KMS-11 (cell line): ENCODE results near the gene OR2T4.
A peak's percentile ranks its signal among the peaks of the same experiment; 100 is the strongest.

ENCODE experiments used
- H2AFZ ChIP-seq: fragments of 200-600 bp; sonication (generic); 2 replicates; pipeline ENCODE4 v1.6.1; 2016; ENCODE audit warnings: antibody characterized with exemption, mixed run types, low read depth
- H3K27ac ChIP-seq: fragments of 200-600 bp; sonication (generic); 2 replicates; pipeline ENCODE4 v1.6.1; 2016; ENCODE audit warnings: mild to moderate bottlenecking, mixed run types
- H3K27me3 ChIP-seq: fragments of 200-600 bp; sonication (generic); 2 replicates; pipeline ENCODE4 v1.6.1; 2017; ENCODE audit warnings: mild to moderate bottlenecking, low read depth, mixed run types, moderate library complexity; ENCODE audit not compliant: insufficient read depth
- H3K36me3 ChIP-seq: fragments of 200-600 bp; sonication (generic); 2 replicates; pipeline ENCODE4 v1.6.1; 2017; ENCODE audit warnings: mild to moderate bottlenecking, mixed run types; ENCODE audit not compliant: insufficient read depth
- H3K4me1 ChIP-seq: fragments of 200-600 bp; sonication (generic); 2 replicates; pipeline ENCODE4 v1.6.1; 2016; ENCODE audit warnings: mild to moderate bottlenecking, low read depth, mixed run types; ENCODE audit not compliant: poor library complexity, severe bottlenecking
- H3K4me2 ChIP-seq: fragments of 200-600 bp; sonication (generic); 2 replicates; pipeline ENCODE4 v1.7.0; 2016; ENCODE audit warnings: mild to moderate bottlenecking, mixed run types
- H3K4me3 ChIP-seq: fragments of 200-600 bp; sonication (generic); IDR thresholded peaks from 2 replicates; pipeline ENCODE4 v1.6.1; 2017; ENCODE audit warnings: low read depth, low read length, mixed read lengths; ENCODE audit not compliant: insufficient read depth
- H3K79me2 ChIP-seq: fragments of 200-600 bp; sonication (generic); 2 replicates; pipeline ENCODE4 v1.6.1; 2016; ENCODE audit warnings: low read depth, mixed run types; ENCODE audit not compliant: insufficient read depth
- H3K9ac ChIP-seq: fragments of 200-600 bp; sonication (generic); 2 replicates; pipeline ENCODE4 v1.6.1; 2016; ENCODE audit warnings: mild to moderate bottlenecking, mixed run types
- H4K20me1 ChIP-seq: fragments of 200-600 bp; sonication (generic); 2 replicates; pipeline ENCODE4 v1.6.1; 2016; ENCODE audit warnings: mild to moderate bottlenecking, mixed run types; ENCODE audit not compliant: insufficient read depth
- TF ChIP-seq, protein P1 (sequence below): fragments of 200-600 bp; sonication (generic); conservative IDR thresholded peaks from 2 replicates; pipeline ENCODE4 v1.6.1; 2017; ENCODE audit warnings: low read depth, mild to moderate bottlenecking, antibody characterized with exemption, low read length, moderate library complexity, mixed read lengths

The OR2T4 gene

DNA sequence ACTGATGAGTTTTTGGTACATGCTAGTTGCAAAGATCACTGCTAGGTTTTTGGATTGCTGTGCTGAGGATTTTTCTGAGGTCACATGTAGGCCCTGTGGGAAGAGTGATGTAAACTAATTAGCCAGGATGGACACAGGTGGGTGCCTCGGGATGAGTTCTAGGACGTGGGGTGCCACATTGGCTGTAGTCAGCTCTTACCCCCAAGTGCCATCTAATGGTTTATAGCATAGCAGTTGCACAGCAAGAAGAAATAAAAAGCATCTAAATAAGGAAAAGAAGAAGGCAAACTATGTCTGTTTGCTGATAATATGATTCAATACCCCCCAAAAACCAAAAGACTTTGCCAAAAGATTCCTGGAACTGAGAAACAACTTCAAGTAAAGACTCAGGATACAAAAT is 31.6 kb downstream of the OR2T4 start:
- H3K4me3 ChIP-seq, result no peak overlapping the region
- TF ChIP-seq, protein P1, sequence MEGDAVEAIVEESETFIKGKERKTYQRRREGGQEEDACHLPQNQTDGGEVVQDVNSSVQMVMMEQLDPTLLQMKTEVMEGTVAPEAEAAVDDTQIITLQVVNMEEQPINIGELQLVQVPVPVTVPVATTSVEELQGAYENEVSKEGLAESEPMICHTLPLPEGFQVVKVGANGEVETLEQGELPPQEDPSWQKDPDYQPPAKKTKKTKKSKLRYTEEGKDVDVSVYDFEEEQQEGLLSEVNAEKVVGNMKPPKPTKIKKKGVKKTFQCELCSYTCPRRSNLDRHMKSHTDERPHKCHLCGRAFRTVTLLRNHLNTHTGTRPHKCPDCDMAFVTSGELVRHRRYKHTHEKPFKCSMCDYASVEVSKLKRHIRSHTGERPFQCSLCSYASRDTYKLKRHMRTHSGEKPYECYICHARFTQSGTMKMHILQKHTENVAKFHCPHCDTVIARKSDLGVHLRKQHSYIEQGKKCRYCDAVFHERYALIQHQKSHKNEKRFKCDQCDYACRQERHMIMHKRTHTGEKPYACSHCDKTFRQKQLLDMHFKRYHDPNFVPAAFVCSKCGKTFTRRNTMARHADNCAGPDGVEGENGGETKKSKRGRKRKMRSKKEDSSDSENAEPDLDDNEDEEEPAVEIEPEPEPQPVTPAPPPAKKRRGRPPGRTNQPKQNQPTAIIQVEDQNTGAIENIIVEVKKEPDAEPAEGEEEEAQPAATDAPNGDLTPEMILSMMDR, result no peak
- no peaks in the 10 kb centered on the region for H3K36me3 ChIP-seq
- no peak overlapping the region for H3K4me2 ChIP-seq
- H3K27me3 ChIP-seq, result no peaks in the 10 kb centered on the region
- H4K20me1 ChIP-seq, result no peaks in the 10 kb centered on the region
- no peak overlapping the region for H3K9ac ChIP-seq
- no peaks in the 10 kb centered on the region for H3K79me2 ChIP-seq
- H3K4me1 ChIP-seq, result no peaks in the 10 kb centered on the region
- no peak overlapping the region for H2AFZ ChIP-seq
- no peak overlapping the region for H3K27ac ChIP-seq

DNA sequence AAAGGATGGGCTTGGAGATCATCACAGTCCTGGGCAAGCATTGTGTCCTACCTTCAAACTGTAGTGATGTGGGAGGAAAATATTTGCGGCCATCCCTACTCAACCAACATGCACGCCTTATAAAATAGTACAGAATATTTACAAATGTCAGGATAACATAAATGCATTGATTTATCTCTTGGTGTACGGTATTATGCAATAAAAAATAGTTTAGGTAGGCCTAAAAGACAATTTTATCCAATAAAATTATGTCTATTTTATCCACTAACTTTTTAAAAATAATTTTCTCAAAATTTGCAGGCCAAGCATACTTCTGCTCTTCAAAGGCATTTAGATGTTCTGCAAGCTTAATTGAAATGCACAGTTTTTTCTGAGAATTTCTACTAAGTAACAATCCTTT is 41.3 kb downstream of the OR2T4 start, which contains the start of gene OR2T1:
Gene OR2T1, plus strand, starts transcription at position 301 of the 400 bp plus-strand sequence. CDS start 3,100 bp downstream, outside the sequence.
- no peak within 1 kb of the TSS for H3K4me3 ChIP-seq
- no peaks in the 10 kb centered on the region for H3K79me2 ChIP-seq
- TF ChIP-seq, protein P1, result no peak
- no peaks in the 10 kb centered on the region for H3K27me3 ChIP-seq
- H3K36me3 ChIP-seq, result no peaks in the 10 kb centered on the region
- H3K27ac ChIP-seq, result no peak within 1 kb of the TSS
- H3K4me1 ChIP-seq, result no peaks in the 10 kb centered on the region
- H2AFZ ChIP-seq, result no peak within 1 kb of the TSS
- H3K4me2 ChIP-seq, result no peak within 1 kb of the TSS
- H3K9ac ChIP-seq, result no peak within 1 kb of the TSS
- no peaks in the 10 kb centered on the region for H4K20me1 ChIP-seq

DNA sequence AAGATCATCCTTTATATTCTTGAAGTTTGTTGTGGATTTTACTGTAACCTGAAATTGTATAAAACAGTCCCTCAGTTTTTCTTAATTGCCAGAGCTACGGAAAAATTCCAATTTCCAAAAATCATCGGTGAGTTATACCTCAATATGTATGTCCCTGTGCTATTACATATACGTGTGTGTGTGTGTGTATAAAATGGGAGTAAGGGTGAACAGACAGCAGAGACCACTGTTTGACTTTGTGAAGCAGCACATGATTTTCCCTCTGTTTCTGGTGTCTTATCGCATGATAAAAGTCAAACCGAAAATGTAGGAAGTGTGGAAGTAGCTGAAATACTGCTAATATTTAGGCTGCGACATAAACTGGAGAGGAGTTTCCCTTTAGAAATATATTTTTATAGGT is 42.6 kb downstream of the OR2T4 start:
- H3K36me3 ChIP-seq, result no peaks in the 10 kb centered on the region
- no peaks in the 10 kb centered on the region for H3K4me1 ChIP-seq
- no peak overlapping the region for H3K4me2 ChIP-seq
- TF ChIP-seq, protein P1, result peak; percentile 50
- no peaks in the 10 kb centered on the region for H3K79me2 ChIP-seq
- H3K27me3 ChIP-seq, result no peaks in the 10 kb centered on the region
- no peak overlapping the region for H2AFZ ChIP-seq
- H3K9ac ChIP-seq, result no peak overlapping the region
- no peak overlapping the region for H3K4me3 ChIP-seq
- H4K20me1 ChIP-seq, result no peaks in the 10 kb centered on the region
- no peak overlapping the region for H3K27ac ChIP-seq

DNA sequence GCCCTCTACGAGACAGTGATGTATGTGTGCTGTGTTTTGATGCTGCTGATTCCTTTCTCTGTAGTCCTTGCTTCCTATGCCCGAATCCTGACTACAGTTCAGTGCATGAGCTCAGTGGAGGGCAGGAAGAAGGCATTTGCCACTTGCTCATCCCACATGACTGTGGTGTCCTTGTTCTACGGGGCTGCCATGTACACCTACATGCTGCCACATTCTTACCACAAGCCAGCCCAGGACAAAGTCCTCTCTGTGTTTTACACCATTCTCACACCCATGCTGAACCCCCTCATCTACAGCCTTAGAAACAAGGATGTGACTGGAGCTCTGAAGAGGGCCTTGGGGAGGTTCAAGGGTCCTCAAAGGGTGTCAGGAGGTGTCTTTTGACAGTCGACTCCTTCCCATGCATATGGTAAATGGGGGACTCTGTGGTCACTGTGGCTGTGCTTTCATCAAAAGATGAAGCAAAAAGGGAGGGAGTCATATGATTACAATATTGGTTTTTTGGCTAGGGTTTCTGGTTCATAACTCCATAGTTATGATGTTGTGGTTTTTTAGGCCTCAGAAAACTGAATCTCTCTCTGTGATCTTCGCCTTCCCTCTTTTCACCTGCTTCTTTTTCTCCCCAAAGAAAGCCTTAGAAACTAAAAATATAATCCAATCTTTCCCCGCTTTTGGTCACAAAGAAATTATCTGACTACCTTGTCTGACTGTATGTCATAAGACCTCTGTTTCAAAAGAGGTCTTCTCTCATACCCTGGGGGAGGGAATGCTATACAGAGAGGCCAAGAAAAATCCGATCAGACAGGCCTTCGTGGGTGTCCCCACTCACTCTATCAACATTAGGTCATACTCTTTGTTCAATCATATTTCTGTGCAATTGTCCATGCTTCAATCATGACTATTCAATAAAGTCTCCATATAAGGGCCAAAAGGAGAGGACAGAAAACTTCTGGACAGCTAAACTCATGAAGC is 45.5 kb downstream of the OR2T4 start:
- no peaks in the 10 kb centered on the region for H3K36me3 ChIP-seq
- no peak overlapping the region for H3K27ac ChIP-seq
- H3K9ac ChIP-seq, result no peak overlapping the region
- H3K79me2 ChIP-seq, result no peaks in the 10 kb centered on the region
- TF ChIP-seq, protein P1, result no peak
- no peaks in the 10 kb centered on the region for H3K27me3 ChIP-seq
- no peak overlapping the region for H3K4me2 ChIP-seq
- H4K20me1 ChIP-seq, result no peaks in the 10 kb centered on the region
- H2AFZ ChIP-seq, result no peak overlapping the region
- no peak overlapping the region for H3K4me3 ChIP-seq
- no peaks in the 10 kb centered on the region for H3K4me1 ChIP-seq
